OCI-LY7 (cell line): ENCODE results near the gene CATSPERD. TPM values are rescaled to one million over a fixed set of nuclear protein-coding genes. Genes with fewer than 3 reads are reported as not detected.

Experiments used
- BruUV-seq: library from RNA; stranded (reverse); fragments of 400-500 nt; replicated peaks from 2 replicates; lab custom pipeline; 2021; lab: Mats Ljungman, UMichigan
- CTCF ChIA-PET: fragments of 300-600 bp; sonication (Branson Sonifier 250); formaldehyde crosslinking; loops from one replicate; lab custom pipeline; 2022; ENCODE audit warnings: antibody characterized with exemption; ENCODE audit not compliant: unreplicated experiment; lab: Charles Lee
- POLR2A ChIA-PET: fragments of 300-600 bp; sonication (Branson Sonifier 250); formaldehyde crosslinking; loops from one replicate; lab custom pipeline; 2022; ENCODE audit warnings: antibody characterized with exemption; lab: Charles Lee
- DNase-seq: peaks from one replicate; pipeline ENCODE4 v3.0.0-alpha.2; 2015; ENCODE audit warnings: low spot score
- H2AFZ ChIP-seq: fragments of 200-600 bp; sonication (generic), shearing (Covaris generic); 2 replicates; pipeline ENCODE4 v1.6.1; 2014; ENCODE audit warnings: mild to moderate bottlenecking, antibody characterized with exemption, low read length, moderate library complexity
- H3K27ac ChIP-seq: fragments of 200-600 bp; sonication (generic); 2 replicates; pipeline ENCODE4 v1.5.1; 2014; ENCODE audit warnings: mixed run types, low read depth, mild to moderate bottlenecking, moderate library complexity, low read length, inconsistent platforms; ENCODE audit not compliant: poor library complexity, severe bottlenecking
- H3K36me3 ChIP-seq: fragments of 200-600 bp; sonication (generic); 2 replicates; pipeline ENCODE4 v1.6.1; 2014; ENCODE audit warnings: mild to moderate bottlenecking, antibody characterized with exemption, low read length, moderate library complexity, mixed read lengths; ENCODE audit not compliant: insufficient read depth
- H3K4me1 ChIP-seq: fragments of 200-600 bp; sonication (generic); 2 replicates; pipeline ENCODE4 v1.5.1; 2014; ENCODE audit warnings: mild to moderate bottlenecking, low read length; ENCODE audit not compliant: insufficient read depth, poor library complexity, severe bottlenecking
- H3K4me2 ChIP-seq: fragments of 200-600 bp; sonication (generic); 2 replicates; pipeline ENCODE4 v1.6.1; 2014; ENCODE audit warnings: mild to moderate bottlenecking, low read length
- H3K4me3 ChIP-seq: fragments of 200-600 bp; sonication (generic); 2 replicates; pipeline ENCODE4 v1.5.1; 2014; ENCODE audit warnings: mild to moderate bottlenecking, low read depth, low read length; ENCODE audit not compliant: poor library complexity, severe bottlenecking
- H3K79me2 ChIP-seq: fragments of 200-600 bp; sonication (generic); 2 replicates; pipeline ENCODE4 v1.6.1; 2016; ENCODE audit warnings: low read depth, mild to moderate bottlenecking, low read length, moderate library complexity, mixed read lengths; ENCODE audit not compliant: insufficient read depth
- H3K9me2 ChIP-seq: fragments of 200-600 bp; sonication (generic); 2 replicates; pipeline ENCODE4 v1.6.1; 2016; ENCODE audit warnings: mild to moderate bottlenecking, low read length, mixed read lengths; ENCODE audit not compliant: insufficient read depth
- H3K9me3 ChIP-seq: fragments of 200-600 bp; sonication (generic); 2 replicates; pipeline ENCODE4 v1.6.1; 2014; ENCODE audit warnings: mild to moderate bottlenecking, mixed run types, low read length, mixed read lengths
- H4K20me1 ChIP-seq: fragments of 200-600 bp; sonication (generic); 2 replicates; pipeline ENCODE4 v1.6.1; 2014; ENCODE audit warnings: mild to moderate bottlenecking, antibody characterized with exemption, low read length, moderate library complexity, mixed read lengths; ENCODE audit not compliant: insufficient read depth
- EZH2phosphoT487 ChIP-seq: fragments of 200-600 bp; sonication (generic); IDR thresholded peaks from 2 replicates; pipeline ENCODE4 v1.6.1; 2018; ENCODE audit warnings: low read depth, borderline replicate concordance, mild to moderate bottlenecking, mixed run types, antibody characterized with exemption, low read length, moderate library complexity, mixed read lengths
- intact Hi-C: fragments of 100-400 bp; cut with micrococcal nuclease; formaldehyde crosslinking; loops from one replicate; pipeline ENCODE4 v1.10.0; 2022; ENCODE audit not compliant: unreplicated experiment
- total RNA-seq, 2 experiments: library from RNA; depleted of rRNA in 1 of 2; stranded (reverse); fragments of >200 nt in 1 of 2; shearing (Covaris generic) in 1 of 2; gene quantifications; 2 replicates each; pipeline ENCODE4 v1.2.3, GENCODE V29; 2014 to 2022
- TF ChIP-seq, protein P1 (sequence below): fragments of 200-600 bp; sonication (generic); conservative IDR thresholded peaks from 2 replicates; pipeline ENCODE4 v1.5.1; 2014; ENCODE audit warnings: mild to moderate bottlenecking, antibody characterized with exemption, low read length, moderate library complexity, mixed read lengths

The CATSPERD gene
- total RNA-seq, 2 experiments from 2014 or later: not detected

DNA sequence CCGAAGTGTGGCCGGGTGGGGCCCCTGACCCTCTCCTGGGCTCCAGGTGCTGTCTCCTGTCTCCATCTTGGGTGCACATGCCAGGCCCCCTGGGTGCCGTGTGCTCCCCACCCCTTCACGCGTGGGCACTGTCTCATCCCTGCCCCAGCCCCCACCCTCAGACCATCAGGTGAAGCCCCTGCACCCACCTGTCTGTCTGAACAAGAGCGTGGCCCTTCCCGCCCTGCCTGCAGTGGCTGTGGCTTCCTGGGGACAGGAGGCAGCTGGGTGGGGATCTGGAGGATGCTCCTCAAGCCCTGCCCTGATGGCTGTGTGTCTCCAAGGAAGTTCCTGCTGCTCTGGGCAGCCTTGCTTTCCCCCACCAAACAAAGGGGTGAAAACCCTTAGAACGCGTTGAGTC lies 61.9 kb downstream of the CATSPERD start:
- Histone ChIP-seq H3K27ac (no peak overlapping the region), H3K9me3 (no peaks in the 10 kb centered on the region), H3K9me2 (no peaks in the 10 kb centered on the region), H3K4me2 (no peak overlapping the region), H4K20me1 (no peaks in the 10 kb centered on the region), H2AFZ (no peak overlapping the region), H3K36me3 (peaks cover 54% of the 10 kb centered on the region), H3K79me2 (no peaks in the 10 kb centered on the region), H3K4me1 (no peaks in the 10 kb centered on the region), H3K4me3 (no peak overlapping the region)
- no peak for TF ChIP-seq EZH2phosphoT487
- TF ChIP-seq, protein P1, sequence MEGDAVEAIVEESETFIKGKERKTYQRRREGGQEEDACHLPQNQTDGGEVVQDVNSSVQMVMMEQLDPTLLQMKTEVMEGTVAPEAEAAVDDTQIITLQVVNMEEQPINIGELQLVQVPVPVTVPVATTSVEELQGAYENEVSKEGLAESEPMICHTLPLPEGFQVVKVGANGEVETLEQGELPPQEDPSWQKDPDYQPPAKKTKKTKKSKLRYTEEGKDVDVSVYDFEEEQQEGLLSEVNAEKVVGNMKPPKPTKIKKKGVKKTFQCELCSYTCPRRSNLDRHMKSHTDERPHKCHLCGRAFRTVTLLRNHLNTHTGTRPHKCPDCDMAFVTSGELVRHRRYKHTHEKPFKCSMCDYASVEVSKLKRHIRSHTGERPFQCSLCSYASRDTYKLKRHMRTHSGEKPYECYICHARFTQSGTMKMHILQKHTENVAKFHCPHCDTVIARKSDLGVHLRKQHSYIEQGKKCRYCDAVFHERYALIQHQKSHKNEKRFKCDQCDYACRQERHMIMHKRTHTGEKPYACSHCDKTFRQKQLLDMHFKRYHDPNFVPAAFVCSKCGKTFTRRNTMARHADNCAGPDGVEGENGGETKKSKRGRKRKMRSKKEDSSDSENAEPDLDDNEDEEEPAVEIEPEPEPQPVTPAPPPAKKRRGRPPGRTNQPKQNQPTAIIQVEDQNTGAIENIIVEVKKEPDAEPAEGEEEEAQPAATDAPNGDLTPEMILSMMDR: no peak
- intact Hi-C loops: no loop called here
- POLR2A ChIA-PET: interaction anchor here (0.5 kb wide), 1 partner anchor 543 kb away, joined by 4 read pairs; no protein-coding TSS in a partner anchor
- DNase-seq: no peak
- CTCF ChIA-PET: no interaction called here
- BruUV-seq: no TSS peak

DNA sequence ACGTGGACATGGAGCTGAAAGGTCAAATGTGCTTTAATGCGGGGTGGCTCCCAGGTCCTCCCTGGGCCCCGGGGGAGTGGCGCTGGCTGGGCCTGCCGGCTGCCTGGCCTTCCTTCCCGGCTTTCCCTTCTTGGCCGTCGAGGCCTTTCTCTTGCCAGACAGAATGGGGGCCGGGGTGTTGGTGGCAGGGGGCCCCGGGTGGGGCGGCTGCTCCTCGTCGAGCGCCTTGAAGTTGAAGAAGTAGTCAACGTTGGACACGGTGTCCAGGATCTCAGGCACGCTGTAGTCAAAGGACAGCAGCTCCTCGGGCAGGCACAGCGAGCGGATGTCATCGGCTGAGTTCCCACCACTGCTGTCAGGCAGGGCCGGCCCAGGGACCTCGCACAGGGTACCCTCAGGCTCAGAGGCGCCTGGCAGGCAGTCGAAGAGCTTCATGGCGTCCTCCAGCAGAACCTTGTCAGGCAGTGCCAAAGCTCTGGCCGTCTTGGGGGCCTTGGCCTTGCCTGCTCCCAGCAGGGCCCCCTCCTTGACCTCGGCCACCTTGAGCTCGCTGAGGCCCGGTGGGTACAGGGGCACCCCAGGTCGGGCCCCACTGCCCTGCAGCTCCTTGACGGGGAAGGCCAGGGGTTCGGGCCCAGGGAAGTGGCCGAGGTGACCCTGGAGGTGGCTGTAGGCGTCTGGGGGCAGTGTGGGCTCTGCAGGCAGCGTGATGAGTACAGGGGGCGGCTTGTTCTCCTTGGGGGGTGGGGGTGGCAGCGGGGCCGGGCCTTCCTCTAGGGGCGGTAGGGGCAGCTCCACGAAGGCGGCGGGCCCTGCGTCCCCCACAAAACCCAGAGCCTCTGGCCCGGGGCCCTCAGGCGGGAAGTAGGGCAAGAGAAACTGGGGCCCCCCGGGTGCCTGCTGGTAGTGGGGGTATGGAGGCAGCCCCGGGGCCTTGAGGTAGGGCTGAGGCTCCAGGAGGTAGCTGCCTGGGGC lies 62.8 kb downstream of the CATSPERD start:
- CTCF ChIA-PET: no interaction called here
- no TSS peak for BruUV-seq
- intact Hi-C loops: no loop called here

More for the DNA sequence above, 62.8 kb downstream of the CATSPERD start:
- H3K4me3 ChIP-seq: no peak overlapping the region
- peaks cover 63% of the 10 kb centered on the region for H3K36me3 ChIP-seq
- H3K4me2 ChIP-seq: no peak overlapping the region
- no peak for TF ChIP-seq EZH2phosphoT487
- TF ChIP-seq, protein P1: no peak
- no peaks in the 10 kb centered on the region for H3K4me1 ChIP-seq
- no peaks in the 10 kb centered on the region for H3K9me3 ChIP-seq
- no peak for DNase-seq
- no peak overlapping the region for H3K27ac ChIP-seq
- H3K79me2 ChIP-seq: no peaks in the 10 kb centered on the region
- no peaks in the 10 kb centered on the region for H3K9me2 ChIP-seq
- POLR2A ChIA-PET: no interaction called here
- H2AFZ ChIP-seq: no peak overlapping the region
- H4K20me1 ChIP-seq: no peaks in the 10 kb centered on the region
